H1 (cell line): Measurements from ENCODE around the gene NUP50. TPM values are rescaled to one million over a fixed set of nuclear protein-coding genes. Genes with fewer than 3 reads are reported as not detected.

Experiments used
- CTCF ChIA-PET: fragments of 300-600 bp; sonication (Branson Sonifier 250); formaldehyde crosslinking; loops from one replicate; lab custom pipeline; 2021; ENCODE audit not compliant: partially characterized antibody; lab: Charles Lee
- POLR2A ChIA-PET: fragments of 300-600 bp; sonication (Branson Sonifier 250); formaldehyde crosslinking; loops from one replicate; lab custom pipeline; 2021; ENCODE audit warnings: inconsistent platforms; ENCODE audit not compliant: partially characterized antibody; lab: Charles Lee
- DNase-seq, 2 experiments: peaks; one replicate each; pipeline versions ENCODE4 v3.0.0 to v3.0.0-alpha.2; 2010 to 2022; ENCODE audit warnings: low spot score in 2 of 2, low read depth in 1 of 2, mixed read lengths in 1 of 2
- FAIRE-seq: peaks from 2 replicates; lab custom pipeline; 2011; peaks lifted over from hg19 to GRCh38; lab: Jason Lieb, UNC
- H2AFZ ChIP-seq: 2 replicates; pipeline ENCODE4 v1.8.1; 2012; ENCODE audit warnings: low read length, inconsistent platforms
- H2AK5ac ChIP-seq: 2 replicates; pipeline ENCODE4 v1.6.1; 2013; ENCODE audit warnings: low read depth, low read length
- H2BK120ac ChIP-seq: replicated peaks from 2 replicates; pipeline ENCODE3; 2013; ENCODE audit warnings: low read depth, low read length, inconsistent platforms
- H2BK12ac ChIP-seq: 2 replicates; pipeline ENCODE4 v1.6.1; 2013; ENCODE audit warnings: low read depth, low read length
- H2BK15ac ChIP-seq: 2 replicates; pipeline ENCODE4 v1.6.1; 2013; ENCODE audit warnings: low read length
- H2BK20ac ChIP-seq: 2 replicates; pipeline ENCODE4 v1.6.1; 2013; ENCODE audit warnings: low read length
- H2BK5ac ChIP-seq: 2 replicates; pipeline ENCODE4 v1.6.1; 2013; ENCODE audit warnings: low read depth, low read length
- H3K14ac ChIP-seq: 2 replicates; pipeline ENCODE4 v1.6.1; 2013; ENCODE audit warnings: inconsistent platforms; ENCODE audit not compliant: insufficient read length
- H3K18ac ChIP-seq: 2 replicates; pipeline ENCODE4 v1.6.1; 2013; ENCODE audit warnings: low read length; ENCODE audit errors: extremely low read depth
- H3K23ac ChIP-seq: 2 replicates; pipeline ENCODE4 v1.6.1; 2013; ENCODE audit warnings: inconsistent platforms; ENCODE audit not compliant: insufficient read length
- H3K23me2 ChIP-seq: 2 replicates; pipeline ENCODE4 v1.6.1; 2013; ENCODE audit warnings: low read depth, low read length
- H3K27ac ChIP-seq: 2 replicates; pipeline ENCODE4 v1.6.1; 2011; ENCODE audit warnings: low read depth, low read length, inconsistent platforms
- H3K27me3 ChIP-seq, 4 experiments: replicated peaks in 1 of 4; 1 replicate in 1 of 4; 2 replicates in 3 of 4; pipeline versions ENCODE4 v1.6.1 to v1.8.1; 2011 to 2013; ENCODE audit warnings: low read length in 3 of 4, mild to moderate bottlenecking in 3 of 4, inconsistent platforms in 2 of 4, mixed read lengths in 2 of 4, moderate library complexity in 1 of 4; ENCODE audit not compliant: control insufficient read depth in 3 of 4, insufficient read depth in 3 of 4; ENCODE audit errors: extremely low read depth in 1 of 4
- H3K36me3 ChIP-seq, 4 experiments: 2 replicates each; pipeline versions ENCODE4 v1.6.1 to v1.8.1; 2011 to 2013; ENCODE audit warnings: mild to moderate bottlenecking in 4 of 4, low read length in 3 of 4, moderate library complexity in 2 of 4, control low read depth in 1 of 4, inconsistent platforms in 1 of 4; ENCODE audit not compliant: insufficient read depth in 4 of 4, control insufficient read depth in 2 of 4
- H3K4ac ChIP-seq: replicated peaks from 2 replicates; pipeline ENCODE3; 2013; ENCODE audit warnings: low read length, low read depth, mixed read lengths, inconsistent platforms; ENCODE audit not compliant: insufficient read length
- H3K4me1 ChIP-seq, 4 experiments: replicated peaks in 1 of 4; 1 replicate in 1 of 4; 2 replicates in 3 of 4; pipeline versions ENCODE4 v1.6.1 to v1.8.1; 2011 to 2013; ENCODE audit warnings: low read length in 3 of 4, inconsistent platforms in 2 of 4, mixed read lengths in 1 of 4; ENCODE audit not compliant: insufficient read depth in 4 of 4, control insufficient read depth in 3 of 4
- H3K4me2 ChIP-seq, 2 experiments: 2 replicates each; pipeline versions ENCODE4 v1.6.1 to v1.8.1; 2011 to 2013; ENCODE audit warnings: low read depth in 2 of 2, low read length in 2 of 2, control low read depth in 1 of 2, inconsistent platforms in 1 of 2, mild to moderate bottlenecking in 1 of 2; ENCODE audit not compliant: insufficient read depth in 1 of 2
- H3K4me3 ChIP-seq, 4 experiments: fragments of 200-600, 300-600 bp in 1 of 4; sonication (generic), shearing (Covaris generic), sonication (Bioruptor Twin) in 1 of 4; 2 replicates each; pipeline versions ENCODE4 v1.5.1 to v1.8.1; 2011 to 2016; ENCODE audit warnings: low read length in 4 of 4, low read depth in 3 of 4, control low read depth in 2 of 4, inconsistent platforms in 2 of 4, mild to moderate bottlenecking in 2 of 4, mixed read lengths in 1 of 4, moderate library complexity in 1 of 4; ENCODE audit not compliant: insufficient read depth in 2 of 4; ENCODE audit errors: extremely low read depth in 1 of 4
- H3K56ac ChIP-seq: replicated peaks from 2 replicates; pipeline ENCODE3; 2013; ENCODE audit warnings: low read depth, mild to moderate bottlenecking, mixed read lengths, low read length, inconsistent platforms; ENCODE audit not compliant: insufficient read length
- H3K79me1 ChIP-seq: 2 replicates; pipeline ENCODE4 v1.6.1; 2013; ENCODE audit warnings: low read depth, low read length, control low read depth
- H3K79me2 ChIP-seq, 2 experiments: 2 replicates each; pipeline versions ENCODE4 v1.6.1 to v1.8.1; 2012 to 2013; ENCODE audit warnings: low read length in 2 of 2, mild to moderate bottlenecking in 2 of 2, inconsistent platforms in 1 of 2; ENCODE audit not compliant: insufficient read depth in 2 of 2, control insufficient read depth in 1 of 2
- H3K9ac ChIP-seq, 4 experiments: replicated peaks in 1 of 4; 1 replicate in 1 of 4; 2 replicates in 3 of 4; pipeline versions ENCODE4 v1.6.1 to v1.8.1; 2011 to 2013; ENCODE audit warnings: low read depth in 3 of 4, low read length in 3 of 4, control low read depth in 2 of 4, mild to moderate bottlenecking in 2 of 4, moderate library complexity in 2 of 4, inconsistent platforms in 1 of 4; ENCODE audit errors: extremely low read depth in 1 of 4
- H3K9me3 ChIP-seq, 2 experiments: 2 replicates each; pipeline versions ENCODE4 v1.6.1 to v1.8.1; 2012 to 2013; ENCODE audit warnings: mild to moderate bottlenecking in 2 of 2, moderate library complexity in 2 of 2, control low read depth in 1 of 2, inconsistent platforms in 1 of 2, low read depth in 1 of 2, low read length in 1 of 2, mixed read lengths in 1 of 2; ENCODE audit not compliant: insufficient read depth in 2 of 2
- H4K20me1 ChIP-seq, 2 experiments: replicated peaks in 1 of 2; 2 replicates each; pipeline versions ENCODE3 to v1.8.1; 2011 to 2013; ENCODE audit warnings: inconsistent platforms in 2 of 2, low read length in 2 of 2, mild to moderate bottlenecking in 1 of 2; ENCODE audit not compliant: insufficient read depth in 2 of 2, control insufficient read depth in 1 of 2
- H4K5ac ChIP-seq: 2 replicates; pipeline ENCODE4 v1.6.1; 2013; ENCODE audit warnings: low read length, low read depth, mixed read lengths, inconsistent platforms; ENCODE audit not compliant: insufficient read length
- H4K8ac ChIP-seq: 2 replicates; pipeline ENCODE4 v1.8.0; 2013; ENCODE audit warnings: mild to moderate bottlenecking, moderate library complexity, low read length, inconsistent platforms; ENCODE audit not compliant: insufficient read depth; ENCODE audit errors: extremely low read depth
- H4K91ac ChIP-seq: replicated peaks from 2 replicates; pipeline ENCODE3; 2013; ENCODE audit warnings: low read length, mixed read lengths, inconsistent platforms; ENCODE audit not compliant: insufficient read length
- BACH1 ChIP-seq: IDR thresholded peaks from 2 replicates; pipeline ENCODE4 v1.6.1; 2012; ENCODE audit warnings: low read length, improper control_type of control experiment
- CBX5 ChIP-seq: fragments of 300-800, 300-1000 bp; sonication (generic); IDR thresholded peaks from 2 replicates; pipeline ENCODE4 v1.7.1; 2016; ENCODE audit warnings: antibody characterized with exemption, low read length, low read depth
- MAFK ChIP-seq: IDR thresholded peaks from 2 replicates; pipeline ENCODE4 v1.6.1; 2012; ENCODE audit warnings: low read depth, mild to moderate bottlenecking, improper control_type of control experiment, low read length
- USF2 ChIP-seq: IDR thresholded peaks from 2 replicates; pipeline ENCODE4 v1.6.1; 2011; ENCODE audit warnings: low read length, improper control_type of control experiment
- WGBS, 2 experiments: shearing (Covaris generic) in 1 of 2; methylation state at CpG; one replicate each; pipeline versions ENCODE4 v1.1.6 to v1.1.7; 2013 to 2015; ENCODE audit warnings: low lambda C conversion rate in 2 of 2, mixed read lengths in 2 of 2, inconsistent platforms in 1 of 2, low coverage in 1 of 2, missing lambda C conversion rate in 1 of 2; ENCODE audit not compliant: insufficient replicate concordance in 2 of 2, insufficient coverage in 1 of 2, insufficient read length in 1 of 2; ENCODE audit errors: extremely low coverage in 1 of 2, missing lambda C conversion rate in 1 of 2; 5-methylcytosine and 5-hydroxymethylcytosine counted together
- polyA plus RNA-seq, 7 experiments: library from polyadenylated mRNA; depleted of rRNA in 3 of 7; stranded (reverse) in 5 of 7; unstranded in 2 of 7; fragments of >200 nt in 5 of 7; fragments of 200-250 nt in 2 of 7; gene quantifications; 1 replicate in 5 of 7; 2 replicates in 1 of 7; 4 replicates in 1 of 7; pipeline versions ENCODE4 v1.2.1 to v1.2.3, GENCODE V29; 2011 to 2013; ENCODE audit warnings: missing spikeins in 2 of 7, mixed read lengths in 2 of 7
- total RNA-seq: library from RNA; stranded (reverse); fragmentation: NEBNext Ultra II Directional; extraction: Animal tissue kit (Norgen Biotek cat#: 25700); gene quantifications from 2 replicates; pipeline ENCODE4 v1.2.1, GENCODE V29; 2021

Gene NUP50
- total and polyA plus RNA-seq, 2 of the 8 experiments (the other 6 are each of a cell fraction or from before 2014, with no cell fraction given) = 20.0 to 112 TPM

DNA sequence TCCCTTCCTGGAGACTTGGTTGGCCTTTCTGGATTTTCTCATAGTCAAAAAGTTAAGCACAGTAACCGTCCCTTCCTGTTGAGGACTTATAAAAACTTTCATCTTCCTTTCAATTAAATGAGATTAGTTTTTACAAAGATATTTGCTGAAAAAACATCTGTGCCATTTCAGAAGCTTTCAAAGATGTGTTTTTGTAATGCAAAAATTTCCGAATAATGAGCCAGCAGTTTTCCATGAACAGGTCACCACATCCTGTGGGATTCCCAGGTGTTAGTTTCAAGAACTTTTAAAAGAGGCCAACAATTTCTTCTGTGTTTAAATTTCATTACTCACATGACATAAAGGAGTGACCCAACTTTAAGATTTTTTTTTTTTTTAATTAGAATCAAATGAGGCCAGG is 18.0 kb downstream of the NUP50 start:
- no peak overlapping the region for H3K18ac ChIP-seq
- no peak overlapping the region for H3K4me2 ChIP-seq
- no peak overlapping the region for H4K8ac ChIP-seq
- peaks cover 6 to 12% of the 10 kb centered on the region in 2 experiments for H4K20me1 ChIP-seq
- no peak overlapping the region for H3K9ac ChIP-seq
- POLR2A ChIA-PET = interaction anchor here (1.0 to 2.1 kb wide), 3 partner anchors 10 to 18 kb away, joined by 3 to 8 read pairs (median 7); partner anchors contain the start of gene NUP50
- no peak overlapping the region for H4K91ac ChIP-seq
- FAIRE-seq (no peak), DNase-seq (no peak)
- no peaks in the 10 kb centered on the region for H3K27me3 ChIP-seq
- no peak overlapping the region for H3K23ac ChIP-seq
- H3K79me1 ChIP-seq = peaks cover 11% of the 10 kb centered on the region
- no peak for TF ChIP-seq USF2
- peak; percentile 76 for TF ChIP-seq BACH1
- no peak for TF ChIP-seq CBX5
- 0 out of 2 replicates have a peak, but pooled peaks have one; percentile 48 for TF ChIP-seq MAFK
- H2BK12ac ChIP-seq = peak overlapping the region; percentile 56; the same call in 1 of the 2 replicates
- no peak overlapping the region for H2AK5ac ChIP-seq
- no peak overlapping the region for H2BK5ac ChIP-seq
- H3K36me3 ChIP-seq = peaks cover 16 to 66% (median 37%) of the 10 kb centered on the region in 4 experiments
- 81% methylated on average over 2 of the region's 2 CpGs; no CpG with 5 or more reads in 1 of the 2 experiments for WGBS, 2 experiments
- H3K14ac ChIP-seq = no peak overlapping the region
- CTCF ChIA-PET = interaction anchor here (0.7 to 1.3 kb wide), 2 partner anchors 27 to 131 kb away, joined by 4 to 5 read pairs; no protein-coding TSS in a partner anchor
- H3K4me1 ChIP-seq = peaks cover 0 to 3% (median 1%) of the 10 kb centered on the region in 4 experiments; a peak in 3 of 7 replicates
- H2BK20ac ChIP-seq = no peak overlapping the region
- no peak overlapping the region for H2AFZ ChIP-seq
- H3K27ac ChIP-seq = 0 out of 2 replicates have a peak overlapping the region, but pooled peaks have one; percentile 11
- no peak overlapping the region for H3K56ac ChIP-seq
- H3K4ac ChIP-seq = no peak overlapping the region
- H2BK120ac ChIP-seq = no peak overlapping the region
- no peaks in the 10 kb centered on the region for H3K9me3 ChIP-seq
- no peak overlapping the region for H4K5ac ChIP-seq
- no peak overlapping the region for H2BK15ac ChIP-seq
- H3K79me2 ChIP-seq = peaks cover 0 to 37% of the 10 kb centered on the region in 2 experiments; a peak in 2 of 4 replicates
- no peak overlapping the region for H3K4me3 ChIP-seq
- no peaks in the 10 kb centered on the region for H3K23me2 ChIP-seq
